ENCODE results near the gene RNU1-4.
"Not testable (repeated sequence)": the region's sequence is repeated elsewhere in the genome, so short reads cannot be mapped to it uniquely, and the experiment has no call there.

Gene RNU1-4

DNA sequence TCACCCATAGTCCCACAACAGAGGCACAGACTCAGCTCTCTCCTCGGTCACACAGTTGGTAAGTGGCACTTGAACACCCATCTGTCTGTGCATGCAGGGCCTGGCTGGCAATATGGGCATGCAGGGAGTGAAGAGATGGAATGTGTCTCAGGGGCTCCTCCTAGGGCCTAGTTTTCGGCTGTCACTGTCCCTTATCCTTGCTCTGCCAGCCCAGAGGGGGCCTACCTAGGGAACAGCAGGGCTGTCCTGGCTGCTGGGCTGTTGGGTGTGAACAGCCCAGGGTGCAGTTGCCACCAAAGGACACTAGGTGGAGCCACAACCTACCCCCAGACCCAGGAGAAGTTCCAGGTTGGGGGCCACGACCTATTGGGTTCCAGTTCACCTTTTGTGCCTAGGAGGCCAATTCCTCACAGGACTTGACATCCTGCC lies 30.6 kb upstream of the RNU1-4 start:
- WGBS (ENCODE audit: insufficient coverage, insufficient read length) = no CpG with 5 or more reads among the region's 3 CpGs

GRCh38 chr1:16710618-16711017 lies 29.7 kb upstream of the RNU1-4 start:
- not testable (repeated sequence) for H3K27me3 ChIP-seq (ENCODE audit: control insufficient read depth, insufficient read depth, low read length); H3K27ac ChIP-seq (ENCODE audit: low read length); DNase-seq (ENCODE audit: low read depth, low spot score); H3K4me1 ChIP-seq (ENCODE audit: control insufficient read depth, insufficient read depth, low read length); H3K4me3 ChIP-seq (ENCODE audit: low read length); H3K36me3 ChIP-seq (ENCODE audit: control insufficient read depth, insufficient read depth, low read length); H3K9me3 ChIP-seq (ENCODE audit: control insufficient read depth, insufficient read depth, low read length)
- no CpG with 5 or more reads among the region's 13 CpGs for whole genome bisulfite sequencing (ENCODE audit: insufficient coverage, insufficient read length)

More for the DNA sequence above, 30.6 kb upstream of the RNU1-4 start:
- H3K4me3 ChIP-seq (ENCODE audit: low read length); H3K27me3 ChIP-seq (ENCODE audit: control insufficient read depth, insufficient read depth, low read length); H3K27ac ChIP-seq (ENCODE audit: low read length); H3K4me1 ChIP-seq (ENCODE audit: control insufficient read depth, insufficient read depth, low read length); H3K9me3 ChIP-seq (ENCODE audit: control insufficient read depth, insufficient read depth, low read length); DNase-seq (ENCODE audit: low read depth, low spot score); H3K36me3 ChIP-seq (ENCODE audit: control insufficient read depth, insufficient read depth, low read length): not testable (repeated sequence)

DNA sequence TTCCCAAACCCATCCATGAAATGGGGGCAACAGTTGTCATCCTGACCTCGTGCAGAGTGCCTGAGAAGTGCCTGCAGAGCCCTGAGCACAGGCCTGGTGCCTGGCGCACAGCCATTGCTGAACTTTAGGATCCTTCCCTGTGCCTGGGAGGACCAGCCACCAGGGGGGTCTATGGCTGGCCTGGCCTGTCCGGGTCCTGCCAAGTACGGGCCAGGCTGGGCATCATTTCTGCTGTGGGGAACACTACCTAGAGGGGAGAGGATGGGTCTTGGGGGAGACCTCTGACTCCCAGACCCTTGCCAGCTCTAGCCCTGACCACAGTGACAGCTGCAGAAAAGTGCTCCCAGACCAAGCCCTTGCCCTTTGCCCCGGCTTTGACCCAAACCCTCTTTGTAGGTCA lies 28.2 kb upstream of the RNU1-4 start:
- H3K9me3 ChIP-seq (ENCODE audit: control insufficient read depth, insufficient read depth, low read length) = not testable (repeated sequence)

DNA sequence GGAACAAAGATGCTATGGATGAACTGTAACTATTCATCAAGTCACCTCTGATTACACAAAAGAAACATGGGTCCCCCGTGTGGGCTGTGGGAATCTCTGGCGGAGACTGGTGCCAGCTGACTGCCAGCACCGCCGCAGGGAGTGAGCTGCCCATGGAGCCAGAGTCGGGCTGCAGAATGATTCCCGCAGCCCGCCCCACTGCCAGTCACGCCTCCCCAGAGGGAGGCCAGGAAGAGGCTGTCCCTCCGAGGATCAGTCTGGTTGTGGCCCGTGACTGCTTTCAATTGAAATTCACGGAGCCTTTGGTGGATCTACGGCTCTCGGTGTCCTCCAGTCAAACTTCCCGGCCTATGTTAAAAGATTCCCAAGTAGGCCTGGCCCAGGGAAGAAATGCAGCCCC lies 27.7 kb upstream of the RNU1-4 start:
- not testable (repeated sequence) for H3K4me1 ChIP-seq (ENCODE audit: control insufficient read depth, insufficient read depth, low read length); H3K4me3 ChIP-seq (ENCODE audit: low read length); H3K27ac ChIP-seq (ENCODE audit: low read length); H3K36me3 ChIP-seq (ENCODE audit: control insufficient read depth, insufficient read depth, low read length); H3K27me3 ChIP-seq (ENCODE audit: control insufficient read depth, insufficient read depth, low read length); H3K9me3 ChIP-seq (ENCODE audit: control insufficient read depth, insufficient read depth, low read length); DNase-seq (ENCODE audit: low read depth, low spot score)
- WGBS (ENCODE audit: insufficient coverage, insufficient read length) = no CpG with 5 or more reads among the region's 14 CpGs

More for the DNA sequence above, 28.2 kb upstream of the RNU1-4 start:
- H3K4me1 ChIP-seq (ENCODE audit: control insufficient read depth, insufficient read depth, low read length); H3K27me3 ChIP-seq (ENCODE audit: control insufficient read depth, insufficient read depth, low read length); DNase-seq (ENCODE audit: low read depth, low spot score); H3K27ac ChIP-seq (ENCODE audit: low read length); H3K36me3 ChIP-seq (ENCODE audit: control insufficient read depth, insufficient read depth, low read length); H3K4me3 ChIP-seq (ENCODE audit: low read length): not testable (repeated sequence)
- no CpG with 5 or more reads among the region's 5 CpGs for WGBS (ENCODE audit: insufficient coverage, insufficient read length)

GRCh38 chr1:16712984-16713383 lies 27.3 kb upstream of the RNU1-4 start:
- not testable (repeated sequence) for H3K36me3 ChIP-seq (ENCODE audit: control insufficient read depth, insufficient read depth, low read length); H3K4me1 ChIP-seq (ENCODE audit: control insufficient read depth, insufficient read depth, low read length); H3K9me3 ChIP-seq (ENCODE audit: control insufficient read depth, insufficient read depth, low read length); H3K4me3 ChIP-seq (ENCODE audit: low read length); DNase-seq (ENCODE audit: low read depth, low spot score); H3K27me3 ChIP-seq (ENCODE audit: control insufficient read depth, insufficient read depth, low read length); H3K27ac ChIP-seq (ENCODE audit: low read length)
- no CpG with 5 or more reads among the region's 6 CpGs for WGBS (ENCODE audit: insufficient coverage, insufficient read length)

DNA sequence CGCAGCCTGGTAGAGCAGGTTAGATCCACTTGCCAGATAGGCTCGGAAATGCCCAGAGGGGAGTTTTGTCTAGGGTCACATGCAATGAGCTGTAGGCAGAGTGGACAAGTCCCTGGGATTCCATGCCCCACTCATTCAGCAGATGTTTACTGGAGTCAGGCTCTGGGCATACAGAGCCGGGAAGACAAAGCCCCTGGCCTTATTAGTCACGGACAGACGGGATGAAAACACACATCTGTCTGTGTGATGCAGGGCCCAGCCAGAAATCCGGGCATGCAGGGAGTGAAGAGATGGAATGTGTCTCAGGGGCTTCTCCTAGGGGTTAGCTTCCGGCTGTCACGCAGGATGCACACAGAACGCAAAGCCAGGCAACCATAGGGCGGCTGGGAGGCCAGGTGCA lies 26.8 kb upstream of the RNU1-4 start:
- H3K4me3 ChIP-seq (ENCODE audit: low read length); H3K9me3 ChIP-seq (ENCODE audit: control insufficient read depth, insufficient read depth, low read length); H3K27ac ChIP-seq (ENCODE audit: low read length); H3K4me1 ChIP-seq (ENCODE audit: control insufficient read depth, insufficient read depth, low read length); H3K36me3 ChIP-seq (ENCODE audit: control insufficient read depth, insufficient read depth, low read length); H3K27me3 ChIP-seq (ENCODE audit: control insufficient read depth, insufficient read depth, low read length); DNase-seq (ENCODE audit: low read depth, low spot score): not testable (repeated sequence)
- WGBS (ENCODE audit: insufficient coverage, insufficient read length) = no CpG with 5 or more reads among the region's 10 CpGs

DNA sequence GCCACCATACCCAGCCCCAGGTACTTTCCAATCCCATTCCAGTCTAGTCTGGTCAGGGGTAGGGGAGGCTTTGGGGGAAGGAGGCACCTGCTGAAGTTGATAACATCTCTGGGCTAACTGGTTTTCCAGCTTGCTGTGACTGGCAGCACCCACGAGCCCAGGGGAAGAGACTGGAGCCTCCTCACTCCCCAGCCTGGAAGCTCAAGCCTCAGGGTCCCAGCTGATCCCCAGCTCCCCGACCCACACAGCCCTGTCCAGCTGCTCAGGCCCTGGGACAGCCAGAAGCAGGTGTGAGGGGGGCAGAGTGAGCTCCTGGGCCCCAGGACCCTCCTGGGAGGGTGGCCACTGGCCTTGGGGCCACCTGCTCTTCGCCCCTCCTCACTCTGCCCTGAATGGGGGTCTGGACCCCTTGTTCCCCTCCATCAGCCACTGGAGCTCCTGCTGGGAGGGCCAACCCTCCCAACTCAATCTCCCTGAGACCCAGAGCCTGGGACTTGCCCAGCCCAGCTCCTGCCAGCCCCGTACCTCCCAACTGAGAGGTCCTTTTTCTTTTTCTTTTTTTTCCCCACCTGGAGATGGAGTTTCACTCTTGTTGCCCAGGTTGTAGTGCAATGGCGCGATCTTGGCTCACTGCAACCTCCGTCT lies 23.5 kb upstream of the RNU1-4 start:
- H3K4me1 ChIP-seq (ENCODE audit: control insufficient read depth, insufficient read depth, low read length) = peaks cover 3% of the 10 kb centered on the region; the same call in 1 of the 2 replicates
- DNase-seq (ENCODE audit: low read depth, low spot score) = no peak
- no peaks in the 10 kb centered on the region for H3K36me3 ChIP-seq (ENCODE audit: control insufficient read depth, insufficient read depth, low read length)
- WGBS (ENCODE audit: insufficient coverage, insufficient read length) = no CpG with 5 or more reads among the region's 7 CpGs
- no peaks in the 10 kb centered on the region for H3K27me3 ChIP-seq (ENCODE audit: control insufficient read depth, insufficient read depth, low read length)
- no peaks in the 10 kb centered on the region for H3K9me3 ChIP-seq (ENCODE audit: control insufficient read depth, insufficient read depth, low read length)
- no peak overlapping the region for H3K27ac ChIP-seq (ENCODE audit: low read length)
- H3K4me3 ChIP-seq (ENCODE audit: low read length) = no peak overlapping the region

DNA sequence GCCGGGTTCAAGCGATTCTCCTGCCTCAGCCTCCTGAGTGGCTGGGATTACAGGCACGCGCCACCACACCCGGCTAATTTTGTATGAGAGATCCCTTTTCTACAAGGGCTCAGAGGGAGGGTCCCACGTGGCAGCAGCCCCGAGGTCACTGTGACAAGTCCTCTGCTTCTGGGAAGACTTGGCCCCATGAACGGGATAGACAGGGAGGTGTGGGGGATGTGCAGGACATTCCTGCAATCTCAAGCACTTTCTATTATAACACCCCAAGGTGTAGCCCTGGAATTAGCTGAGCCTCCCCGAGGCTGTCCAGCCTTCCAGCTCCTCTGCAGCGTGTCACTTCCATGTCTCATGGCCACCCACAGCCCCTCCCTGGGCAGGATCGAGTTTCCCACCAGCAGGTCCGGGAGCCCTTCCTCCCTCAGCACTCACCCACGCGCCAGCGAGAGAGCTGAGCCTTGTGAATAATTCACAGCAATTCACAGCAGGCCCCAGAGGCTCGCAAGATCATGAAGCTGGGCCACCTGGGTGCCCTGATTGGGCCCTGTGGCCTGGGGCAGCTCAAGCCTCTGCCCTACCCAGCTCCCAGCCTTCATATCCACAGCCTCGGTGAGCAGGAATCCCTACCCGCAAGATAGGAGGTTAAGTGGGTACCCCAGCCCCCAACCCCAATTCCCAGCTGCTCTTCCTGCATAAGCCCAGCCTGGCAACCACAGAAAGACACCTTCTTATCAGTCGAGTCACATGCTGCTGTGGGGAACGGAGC lies 22.8 kb upstream of the RNU1-4 start:
- no CpG with 5 or more reads among the region's 20 CpGs for WGBS (ENCODE audit: insufficient coverage, insufficient read length)

DNA sequence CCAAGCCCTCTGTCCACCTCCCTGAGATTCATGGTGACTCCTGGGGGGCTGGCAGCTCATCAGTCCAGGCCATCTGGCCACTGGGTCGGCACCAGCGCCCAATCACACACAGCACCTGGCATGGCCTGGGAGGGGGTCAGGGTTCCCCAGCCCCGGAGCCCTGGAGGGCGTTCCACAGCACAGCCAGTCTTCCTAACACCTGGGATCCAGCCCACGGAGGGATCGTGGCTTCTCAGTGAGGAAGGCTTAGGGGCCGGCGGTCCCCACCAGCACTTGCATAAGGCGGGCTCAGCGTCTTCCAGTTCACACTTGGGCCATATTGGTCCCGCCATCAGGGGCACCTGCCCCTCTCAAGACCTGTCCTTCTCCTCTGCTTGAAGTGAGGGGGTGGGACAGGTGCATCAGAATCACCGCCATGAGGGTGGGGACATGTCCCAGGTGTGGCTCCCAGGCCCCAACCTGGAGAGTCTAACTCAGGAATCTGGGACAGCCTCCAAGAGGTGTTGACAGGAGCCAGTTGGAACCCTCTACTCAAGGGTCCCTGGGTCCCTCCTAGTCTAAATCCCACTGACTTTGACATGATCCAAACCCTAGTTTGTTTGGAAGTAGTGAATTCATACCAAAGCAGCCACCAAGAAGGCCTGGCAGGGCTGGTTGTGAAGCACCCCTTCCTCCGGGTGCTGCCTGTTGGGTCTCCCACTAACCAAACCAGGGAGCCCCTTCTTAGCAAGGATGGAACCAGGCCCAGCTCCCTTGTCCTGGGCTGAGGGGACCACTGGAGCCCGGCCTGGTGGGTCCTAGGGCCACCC lies 22.0 kb upstream of the RNU1-4 start:
- WGBS (ENCODE audit: insufficient coverage, insufficient read length) = no CpG with 5 or more reads among the region's 14 CpGs
- DNase-seq (ENCODE audit: low read depth, low spot score); H3K27me3 ChIP-seq (ENCODE audit: control insufficient read depth, insufficient read depth, low read length); H3K36me3 ChIP-seq (ENCODE audit: control insufficient read depth, insufficient read depth, low read length); H3K4me1 ChIP-seq (ENCODE audit: control insufficient read depth, insufficient read depth, low read length); H3K4me3 ChIP-seq (ENCODE audit: low read length); H3K27ac ChIP-seq (ENCODE audit: low read length); H3K9me3 ChIP-seq (ENCODE audit: control insufficient read depth, insufficient read depth, low read length): not testable (repeated sequence)

More for the DNA sequence above, 22.8 kb upstream of the RNU1-4 start:
- Histone ChIP-seq H3K27me3 (ENCODE audit: control insufficient read depth, insufficient read depth, low read length) (no peaks in the 10 kb centered on the region), H3K9me3 (ENCODE audit: control insufficient read depth, insufficient read depth, low read length) (no peaks in the 10 kb centered on the region), H3K36me3 (ENCODE audit: control insufficient read depth, insufficient read depth, low read length) (no peaks in the 10 kb centered on the region), H3K27ac (ENCODE audit: low read length) (no peak overlapping the region), H3K4me3 (ENCODE audit: low read length) (no peak overlapping the region), H3K4me1 (ENCODE audit: control insufficient read depth, insufficient read depth, low read length) (peaks cover 3% of the 10 kb centered on the region; the same call in 1 of the 2 replicates)
- no peak for DNase-seq (ENCODE audit: low read depth, low spot score)

DNA sequence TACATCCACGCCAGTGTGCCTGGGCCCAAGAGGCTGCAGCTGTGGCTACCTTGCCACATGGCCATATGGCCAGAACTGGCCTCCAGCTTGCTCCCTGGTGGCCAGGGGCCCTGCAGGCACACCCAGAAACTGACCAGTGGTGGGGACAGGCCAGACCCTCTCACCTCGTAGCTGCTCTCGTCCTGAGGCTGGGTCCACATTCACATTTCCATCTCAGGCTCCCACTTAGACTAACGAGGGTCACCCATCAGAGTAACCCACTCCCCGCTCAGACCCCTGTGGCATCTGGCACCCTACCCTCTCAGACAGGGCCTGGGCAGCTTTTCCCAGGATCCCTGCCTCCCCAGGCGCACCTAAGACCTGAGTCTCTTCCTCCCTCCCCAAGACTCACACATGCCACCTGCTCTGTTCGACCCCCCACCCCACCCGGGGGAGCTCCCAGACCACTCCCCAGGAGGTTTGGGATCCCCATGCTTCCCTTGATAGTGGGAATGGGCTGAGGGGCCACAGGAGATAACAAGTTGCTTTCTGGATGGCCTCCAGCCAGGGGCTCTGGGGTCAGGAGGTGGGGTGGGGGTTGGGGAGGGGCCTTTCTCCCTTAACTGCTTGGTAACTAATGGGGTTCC lies 21.3 kb upstream of the RNU1-4 start:
- no peak for DNase-seq (ENCODE audit: low read depth, low spot score)
- H3K4me3 ChIP-seq (ENCODE audit: low read length) = no peak overlapping the region
- no peaks in the 10 kb centered on the region for H3K36me3 ChIP-seq (ENCODE audit: control insufficient read depth, insufficient read depth, low read length)
- peaks cover 3% of the 10 kb centered on the region; the same call in 1 of the 2 replicates for H3K4me1 ChIP-seq (ENCODE audit: control insufficient read depth, insufficient read depth, low read length)
- no CpG with 5 or more reads among the region's 8 CpGs for WGBS (ENCODE audit: insufficient coverage, insufficient read length)
- no peak overlapping the region for H3K27ac ChIP-seq (ENCODE audit: low read length)
- H3K27me3 ChIP-seq (ENCODE audit: control insufficient read depth, insufficient read depth, low read length) = no peaks in the 10 kb centered on the region
- H3K9me3 ChIP-seq (ENCODE audit: control insufficient read depth, insufficient read depth, low read length) = no peaks in the 10 kb centered on the region
